Measurements from ENCODE around the gene SLC25A34. TPM values are rescaled to one million over a fixed set of nuclear protein-coding genes. Genes with fewer than 3 reads are reported as not detected.

SLC25A34 gene
- total RNA-seq, 2 donors from 2014 or later: 0.88 to 1.9 TPM

DNA sequence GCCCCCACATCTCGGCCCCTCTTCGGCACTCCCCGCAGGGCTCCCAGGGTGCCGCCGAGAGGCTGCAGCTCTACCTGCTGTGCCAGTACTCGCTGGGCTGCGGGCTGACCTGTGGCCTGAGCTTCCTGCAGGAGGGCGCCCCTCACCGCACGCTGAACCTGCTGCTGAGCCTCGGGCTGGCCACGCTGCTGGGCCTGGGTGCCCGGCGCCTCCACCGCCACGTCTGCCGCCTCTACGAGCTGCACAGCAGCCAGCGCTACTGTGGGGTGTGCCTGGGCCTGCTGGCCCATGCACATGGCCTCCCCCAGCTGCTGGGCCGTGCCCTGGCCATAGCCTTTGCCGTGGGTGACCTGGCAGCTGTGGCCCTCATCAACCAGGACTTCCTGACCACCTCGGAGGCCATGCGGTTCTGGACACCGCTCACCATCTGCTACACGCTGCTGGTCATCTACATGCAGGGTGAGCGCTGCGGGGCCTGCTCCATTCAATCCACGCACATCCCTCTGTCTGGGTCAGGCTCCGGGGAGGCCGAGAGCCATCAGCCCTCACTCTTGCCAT lies 8.1 kb downstream of the SLC25A34 start:
- Mint-ChIP-seq H3K9me3 (no peaks in the 10 kb centered on the region), H3K4me1 (ENCODE audit: low read depth in 2 of 2) (peaks cover 0 to 5% of the 10 kb centered on the region in 2 donors), H3K4me3 (no peak overlapping the region), H3K27ac (no peak overlapping the region), H3K36me3 (no peaks in the 10 kb centered on the region), H3K27me3 (no peaks in the 10 kb centered on the region)
- ATAC-seq (no peak), DNase-seq (ENCODE audit: low spot score) (no peak)

DNA sequence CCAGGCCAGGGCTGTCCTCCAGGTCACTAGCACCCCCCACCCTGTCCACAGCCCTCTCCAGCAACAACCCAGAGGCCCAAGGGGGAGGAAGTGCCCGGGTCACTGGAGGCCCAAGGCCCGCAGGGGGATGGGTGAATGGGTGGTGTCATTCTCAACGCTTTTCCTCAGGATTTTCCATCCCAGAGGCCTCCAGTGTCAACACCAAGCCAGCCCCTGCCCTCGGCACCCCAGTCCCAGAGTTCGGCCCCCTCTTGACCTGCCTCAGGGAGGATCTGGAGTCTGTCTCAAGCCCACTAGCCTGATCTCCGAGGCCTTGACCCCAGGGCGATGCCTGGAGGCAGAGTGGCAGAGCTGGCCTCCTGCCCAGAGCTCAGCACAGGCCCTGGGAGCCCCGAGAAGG lies 11.3 kb downstream of the SLC25A34 start:
- no peaks in the 10 kb centered on the region for H3K36me3 Mint-ChIP-seq
- no peaks in the 10 kb centered on the region for H3K9me3 Mint-ChIP-seq
- DNase-seq (ENCODE audit: low spot score): no peak
- H3K27me3 Mint-ChIP-seq: peaks cover 0 to 2% of the 10 kb centered on the region in 2 donors
- ATAC-seq: no peak
- no peak overlapping the region for H3K4me3 Mint-ChIP-seq
- no peaks in the 10 kb centered on the region for H3K4me1 Mint-ChIP-seq (ENCODE audit: low read depth in 2 of 2)
- H3K27ac Mint-ChIP-seq: no peak overlapping the region

- no peak overlapping the region for H3K4me3 Mint-ChIP-seq
- H3K36me3 Mint-ChIP-seq: no peaks in the 10 kb centered on the region
- ATAC-seq (peak in 1 of 2 donors; percentile 5), DNase-seq (ENCODE audit: low spot score) (no peak)
- peaks cover 0 to 2% of the 10 kb centered on the region in 2 donors for H3K27me3 Mint-ChIP-seq
- H3K4me1 Mint-ChIP-seq (ENCODE audit: low read depth in 2 of 2): no peaks in the 10 kb centered on the region
- H3K27ac Mint-ChIP-seq: no peak overlapping the region
- no peaks in the 10 kb centered on the region for H3K9me3 Mint-ChIP-seq
Measured at GRCh38 chr1:15748264-15748663, 12.2 kb downstream of the SLC25A34 start.

DNA sequence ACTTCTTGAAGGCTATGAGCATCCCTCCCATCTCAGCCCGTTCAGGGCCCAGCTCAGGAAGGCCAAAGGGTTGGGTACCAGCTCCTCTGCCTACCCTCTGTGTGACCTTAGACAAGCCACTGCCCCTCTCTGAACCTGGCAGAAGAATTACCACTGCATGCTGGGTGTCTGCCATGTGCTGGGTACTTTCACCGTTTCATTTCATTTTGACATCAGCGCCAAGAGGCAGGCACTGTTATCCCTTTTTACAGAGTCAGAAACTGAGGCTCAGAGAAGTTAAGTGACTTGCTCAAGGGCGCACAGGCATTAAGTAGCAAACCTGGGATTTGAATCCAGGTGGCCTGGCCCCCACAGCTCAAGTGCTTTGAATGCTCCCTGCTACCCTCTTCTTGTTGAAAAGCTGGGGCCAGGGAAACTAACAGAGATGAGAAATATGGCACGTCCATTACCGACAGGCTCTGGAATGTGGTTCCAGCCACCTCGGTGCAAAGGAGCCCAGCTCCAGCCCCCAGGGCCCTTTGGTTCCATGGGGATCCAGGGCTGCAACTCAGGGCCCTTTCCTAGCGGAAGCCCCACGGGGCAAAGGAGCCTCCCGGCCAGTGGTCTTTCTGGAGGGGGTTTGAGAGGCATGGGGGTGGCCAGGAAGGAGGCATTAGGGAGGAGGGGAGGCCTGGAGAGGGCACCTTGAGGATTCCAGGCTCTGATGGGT lies 12.8 kb downstream of the SLC25A34 start:
- H3K27me3 Mint-ChIP-seq: peaks cover 0 to 5% of the 10 kb centered on the region in 2 donors
- no peak overlapping the region for H3K27ac Mint-ChIP-seq
- DNase-seq (ENCODE audit: low spot score) (no peak), ATAC-seq (peak in 1 of 2 donors; percentile 17)
- H3K4me1 Mint-ChIP-seq (ENCODE audit: low read depth in 2 of 2): no peaks in the 10 kb centered on the region
- H3K9me3 Mint-ChIP-seq: no peaks in the 10 kb centered on the region
- no peak overlapping the region for H3K4me3 Mint-ChIP-seq
- no peaks in the 10 kb centered on the region for H3K36me3 Mint-ChIP-seq

DNA sequence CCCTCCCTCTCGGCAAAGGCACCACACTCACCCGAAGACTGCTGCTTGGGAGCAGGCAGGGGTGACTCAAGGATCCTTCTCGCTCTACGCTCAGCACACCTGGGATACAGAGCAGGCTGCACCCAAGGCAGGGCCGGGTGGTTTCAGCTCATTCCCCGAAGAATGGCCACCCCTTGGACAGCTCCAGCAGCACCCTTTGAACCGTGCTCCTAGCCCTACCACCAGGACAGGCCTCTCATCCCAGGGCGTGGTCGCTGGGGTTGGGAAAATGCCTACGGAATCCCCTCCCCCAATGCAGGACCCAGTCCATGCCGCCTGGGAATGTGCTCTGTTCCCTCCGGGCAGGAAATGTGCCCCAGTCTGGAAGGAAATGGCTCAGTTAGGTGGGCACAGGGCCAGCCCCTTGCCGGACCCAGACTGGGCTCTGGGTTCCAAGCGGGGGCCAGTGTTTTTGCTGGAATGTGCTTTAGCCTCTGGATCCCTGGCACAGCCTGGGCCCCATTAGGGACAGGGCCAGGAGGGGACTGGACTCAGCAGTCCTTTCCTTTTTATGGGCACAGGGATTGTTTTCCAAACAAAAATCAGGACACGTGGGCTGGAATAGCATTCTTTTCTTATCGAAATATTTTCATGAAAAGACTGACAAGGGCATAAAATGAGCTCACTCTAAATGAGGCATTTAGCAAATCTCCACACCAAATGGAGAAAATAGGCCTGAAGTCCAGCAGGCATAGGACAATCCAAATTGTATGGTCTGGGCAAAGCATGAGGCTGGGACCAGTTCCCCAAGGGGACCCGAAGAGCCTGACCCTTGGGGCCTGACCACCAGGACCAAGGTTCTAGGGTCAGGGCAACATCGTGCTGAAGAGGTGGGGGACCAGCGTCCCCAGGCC lies 13.6 kb downstream of the SLC25A34 start:
- H3K9me3 Mint-ChIP-seq: no peaks in the 10 kb centered on the region
- peaks cover 0 to 5% of the 10 kb centered on the region in 2 donors for H3K27me3 Mint-ChIP-seq
- H3K4me1 Mint-ChIP-seq (ENCODE audit: low read depth in 2 of 2): no peaks in the 10 kb centered on the region
- no peak for ATAC-seq
- H3K4me3 Mint-ChIP-seq: no peak overlapping the region
- no peaks in the 10 kb centered on the region for H3K36me3 Mint-ChIP-seq
- no peak overlapping the region for H3K27ac Mint-ChIP-seq
- DNase-seq (ENCODE audit: low spot score): no peak

GRCh38 chr1:15750924-15751323 lies 14.9 kb downstream of the SLC25A34 start:
- Mint-ChIP-seq H3K9me3 (no peaks in the 10 kb centered on the region), H3K36me3 (no peaks in the 10 kb centered on the region), H3K27me3 (peaks cover 9 to 12% of the 10 kb centered on the region in 2 donors), H3K4me3 (no peak overlapping the region), H3K27ac (no peak overlapping the region), H3K4me1 (ENCODE audit: low read depth in 2 of 2) (no peaks in the 10 kb centered on the region)
- peak in 1 of 2 donors; percentile 29 for ATAC-seq
- no peak for DNase-seq (ENCODE audit: low spot score)

GRCh38 chr1:15751717-15752116 lies 15.7 kb downstream of the SLC25A34 start:
- Mint-ChIP-seq H3K9me3 (no peaks in the 10 kb centered on the region), H3K36me3 (no peaks in the 10 kb centered on the region), H3K27ac (no peak overlapping the region), H3K4me1 (ENCODE audit: low read depth in 2 of 2) (peaks cover 0 to 4% of the 10 kb centered on the region in 2 donors), H3K27me3 (peaks cover 15 to 17% of the 10 kb centered on the region in 2 donors), H3K4me3 (no peak overlapping the region)
- ATAC-seq (no peak), DNase-seq (ENCODE audit: low spot score) (no peak)

- ATAC-seq (no peak), DNase-seq (ENCODE audit: low spot score) (no peak)
- Mint-ChIP-seq H3K36me3 (no peaks in the 10 kb centered on the region), H3K4me3 (no peak overlapping the region), H3K4me1 (ENCODE audit: low read depth in 2 of 2) (peaks cover 0 to 4% of the 10 kb centered on the region in 2 donors), H3K9me3 (no peaks in the 10 kb centered on the region), H3K27me3 (peaks cover 23 to 24% of the 10 kb centered on the region in 2 donors), H3K27ac (no peak overlapping the region)
Measured at GRCh38 chr1:15753776-15754175, 17.7 kb downstream of the SLC25A34 start.

- H3K27me3 Mint-ChIP-seq: peaks cover 23 to 27% of the 10 kb centered on the region in 2 donors
- H3K9me3 Mint-ChIP-seq: no peaks in the 10 kb centered on the region
- H3K4me1 Mint-ChIP-seq (ENCODE audit: low read depth in 2 of 2): peaks cover 0 to 6% of the 10 kb centered on the region in 2 donors
- DNase-seq (ENCODE audit: low spot score): no peak
- H3K4me3 Mint-ChIP-seq: no peak overlapping the region
- ATAC-seq: no peak
- no peak overlapping the region for H3K27ac Mint-ChIP-seq
- no peaks in the 10 kb centered on the region for H3K36me3 Mint-ChIP-seq
Measured at GRCh38 chr1:15755021-15755645, 19.1 kb downstream of the SLC25A34 start.

- DNase-seq (ENCODE audit: low spot score): no peak
- Mint-ChIP-seq H3K27me3 (peaks cover 23 to 29% of the 10 kb centered on the region in 2 donors), H3K4me3 (no peak overlapping the region), H3K4me1 (ENCODE audit: low read depth in 2 of 2) (peaks cover 0 to 6% of the 10 kb centered on the region in 2 donors), H3K36me3 (no peaks in the 10 kb centered on the region), H3K27ac (no peak overlapping the region), H3K9me3 (no peaks in the 10 kb centered on the region)
- no peak for ATAC-seq
Measured at GRCh38 chr1:15755646-15756040, 19.6 kb downstream of the SLC25A34 start.

- no peak overlapping the region for H3K4me3 Mint-ChIP-seq
- no peaks in the 10 kb centered on the region for H3K9me3 Mint-ChIP-seq
- DNase-seq (ENCODE audit: low spot score) (no peak), ATAC-seq (no peak)
- H3K4me1 Mint-ChIP-seq (ENCODE audit: low read depth in 2 of 2): peaks cover 0 to 6% of the 10 kb centered on the region in 2 donors
- H3K27me3 Mint-ChIP-seq: peaks cover 25 to 31% of the 10 kb centered on the region in 2 donors
- no peaks in the 10 kb centered on the region for H3K36me3 Mint-ChIP-seq
- no peak overlapping the region for H3K27ac Mint-ChIP-seq
Measured at GRCh38 chr1:15756143-15757015, 20.3 kb downstream of the SLC25A34 start.

DNA sequence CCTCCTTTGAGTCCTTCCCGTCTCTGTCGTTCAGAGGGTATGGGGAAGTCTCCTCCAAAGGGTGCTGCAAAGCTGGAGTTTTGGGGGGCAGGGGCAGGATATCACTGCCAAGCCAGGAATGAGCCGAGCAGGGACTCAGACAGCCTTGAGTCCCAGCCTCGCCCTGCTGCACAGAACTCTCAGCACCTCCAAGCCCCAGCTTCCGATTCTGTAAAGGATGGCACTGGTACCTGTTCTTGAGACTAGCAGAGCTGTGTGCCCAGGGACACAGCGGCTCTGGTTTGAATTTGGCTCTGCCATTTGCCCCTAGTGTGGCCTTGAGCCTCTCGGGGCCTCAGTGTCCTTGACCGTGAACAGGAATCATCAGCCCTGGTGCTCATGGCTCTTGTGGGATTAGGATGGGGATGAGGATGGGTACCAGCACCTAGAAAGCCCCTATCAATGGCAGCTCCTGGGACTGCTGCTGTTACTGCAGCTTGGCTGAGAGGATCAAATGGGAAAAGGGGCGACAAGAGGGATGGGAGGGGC lies 21.0 kb downstream of the SLC25A34 start:
- DNase-seq (ENCODE audit: low spot score) (no peak), ATAC-seq (peak in 1 of 2 donors; percentile 20)
- Mint-ChIP-seq H3K36me3 (no peaks in the 10 kb centered on the region), H3K27me3 (peaks cover 30 to 33% of the 10 kb centered on the region in 2 donors), H3K4me3 (no peak overlapping the region), H3K4me1 (ENCODE audit: low read depth in 2 of 2) (peaks cover 0 to 6% of the 10 kb centered on the region in 2 donors), H3K9me3 (no peaks in the 10 kb centered on the region), H3K27ac (no peak overlapping the region)
